ENCODE measurements around the gene GRAMD4. TPM values are rescaled to one million over a fixed set of nuclear protein-coding genes. Genes with fewer than 3 reads are reported as not detected.
"Not testable (repeated sequence)": the region's sequence is repeated elsewhere in the genome, so short reads cannot be mapped to it uniquely, and the experiment has no call there.

GRAMD4 gene
- total RNA-seq, 2 donors from 2014 or later = 178 to 213 TPM

DNA sequence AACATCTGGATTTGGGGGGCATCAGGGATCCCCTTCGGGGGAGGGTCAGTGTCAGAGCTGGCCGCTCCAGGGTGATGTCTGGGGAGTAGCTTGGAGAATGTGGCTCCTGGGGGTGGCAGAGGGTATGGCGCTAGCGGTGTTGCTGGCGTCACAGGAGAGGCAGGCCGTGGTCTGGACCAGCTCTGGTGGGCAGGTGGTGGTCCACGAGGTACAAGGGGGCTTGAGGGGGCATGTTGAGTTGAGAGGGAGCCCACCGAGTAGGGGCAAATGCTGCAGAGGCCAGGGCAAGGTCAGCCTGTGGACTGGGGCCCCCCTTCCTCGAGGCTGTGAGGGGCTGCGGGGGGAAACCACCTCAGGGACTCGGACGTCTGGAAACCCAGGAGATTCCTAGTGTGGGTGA, 8.6 kb downstream of the GRAMD4 start:
- intact Hi-C loops (cut with DNase I, micrococcal nuclease) = no loop called here
- ATAC-seq = no peak
- DNase-seq = no peak

DNA sequence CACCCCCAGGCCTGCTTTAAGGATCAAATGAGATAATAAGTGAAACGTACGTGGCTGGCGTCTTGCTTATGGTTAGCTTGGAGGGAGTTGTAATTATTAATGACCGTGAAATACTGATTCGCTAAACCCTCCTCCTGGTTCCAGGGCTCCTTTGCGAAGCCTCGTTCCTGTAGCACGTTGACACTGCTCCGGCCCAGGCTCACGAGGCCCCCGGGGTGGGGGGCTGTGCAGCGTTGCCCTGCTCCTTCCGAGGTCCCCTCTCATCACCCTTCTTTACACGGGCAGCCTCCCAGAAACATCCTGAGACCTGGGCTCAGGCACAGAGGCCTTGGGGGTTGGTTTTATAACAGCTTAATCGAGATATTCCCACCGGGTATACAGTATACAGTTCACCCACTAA, 9.1 kb downstream of the GRAMD4 start:
- intact Hi-C loops (cut with DNase I, micrococcal nuclease) = no loop called here

DNA sequence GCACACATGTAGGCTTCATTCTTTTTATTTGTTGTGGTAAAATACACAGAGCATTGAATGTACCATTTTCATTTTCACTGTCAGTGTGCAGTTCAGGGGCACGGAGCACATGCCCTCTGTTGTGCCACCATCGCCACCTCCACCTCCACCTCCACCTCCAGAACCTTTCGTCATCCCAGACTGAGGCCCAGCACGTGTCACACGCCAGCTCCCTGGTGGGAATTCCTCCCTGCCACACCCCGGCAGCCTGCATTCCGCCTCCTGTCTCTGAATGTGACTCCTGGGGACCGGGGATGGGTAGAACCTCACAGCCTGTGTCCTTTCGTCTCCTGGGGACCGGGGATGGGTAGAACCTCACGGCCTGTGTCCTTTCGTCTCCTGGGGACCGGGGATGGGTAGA, 10.9 kb downstream of the GRAMD4 start:
- DNase-seq (no peak), ATAC-seq (no peak)
- intact Hi-C loops (cut with DNase I, micrococcal nuclease) = no loop called here

More for the DNA sequence above, 9.1 kb downstream of the GRAMD4 start:
- no peak for DNase-seq
- ATAC-seq = no peak

DNA sequence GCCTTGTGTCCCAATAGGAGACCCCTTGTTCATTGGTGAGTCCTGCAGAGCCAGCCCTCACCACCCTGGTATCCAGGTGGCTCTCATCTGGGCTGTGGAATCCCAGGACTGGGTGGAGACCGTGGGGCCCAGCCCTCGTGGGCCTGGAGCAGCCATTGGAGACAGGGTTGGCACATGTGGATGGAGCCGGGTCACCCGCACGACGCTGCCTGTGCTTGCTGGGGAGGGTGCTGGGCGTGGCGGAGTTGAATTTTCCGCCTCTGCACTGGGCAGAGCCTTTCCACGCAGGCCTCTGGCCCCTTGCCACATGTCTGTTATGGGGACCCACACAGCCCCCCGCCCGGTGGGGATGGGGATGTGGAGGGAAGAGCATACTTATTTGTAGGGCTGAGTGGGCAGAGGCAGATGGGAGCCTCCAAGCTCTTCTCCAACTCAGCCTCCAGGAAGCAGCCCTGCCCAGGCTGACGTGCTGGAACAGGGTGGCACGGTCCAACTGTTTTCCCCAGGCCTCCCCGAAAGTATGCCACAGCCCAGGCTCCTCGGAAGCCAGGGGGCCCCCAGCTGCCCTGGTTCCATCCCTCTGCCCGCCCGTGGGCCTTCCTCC, 12.6 kb downstream of the GRAMD4 start:
- intact Hi-C loops (cut with DNase I, micrococcal nuclease) = no loop called here
- no peak for DNase-seq
- ATAC-seq = peak; percentile 20

DNA sequence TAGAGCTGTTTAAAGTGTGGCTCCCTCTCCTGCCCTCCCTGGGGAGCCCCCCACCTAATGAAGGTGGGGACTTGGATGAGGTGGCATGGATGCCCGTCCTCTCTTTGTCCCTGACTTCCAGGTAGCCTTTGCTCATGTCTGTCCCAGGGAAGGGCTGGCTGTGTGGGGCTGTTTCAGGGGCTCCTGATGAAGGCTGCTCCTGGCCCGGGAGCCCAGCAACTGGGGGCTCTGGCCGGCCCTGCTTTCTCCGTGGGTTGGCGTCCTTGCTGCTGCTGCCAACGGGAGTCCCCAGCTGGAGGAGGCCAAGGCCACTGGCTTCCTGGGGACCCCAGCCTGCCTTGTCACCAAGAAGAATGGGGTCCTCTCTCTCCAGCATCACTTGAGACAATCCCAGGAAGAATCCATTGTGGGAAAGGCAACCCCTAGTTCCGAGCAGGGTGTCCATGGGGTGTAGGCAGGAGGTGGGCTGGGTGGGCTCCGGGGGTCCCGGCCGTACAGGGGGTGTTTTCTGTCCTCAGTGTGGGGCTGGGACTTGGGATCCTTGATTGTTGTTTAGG, 13.2 kb downstream of the GRAMD4 start:
- DNase-seq (no peak), ATAC-seq (no peak)
- intact Hi-C loops (cut with DNase I, micrococcal nuclease) = no loop called here

DNA sequence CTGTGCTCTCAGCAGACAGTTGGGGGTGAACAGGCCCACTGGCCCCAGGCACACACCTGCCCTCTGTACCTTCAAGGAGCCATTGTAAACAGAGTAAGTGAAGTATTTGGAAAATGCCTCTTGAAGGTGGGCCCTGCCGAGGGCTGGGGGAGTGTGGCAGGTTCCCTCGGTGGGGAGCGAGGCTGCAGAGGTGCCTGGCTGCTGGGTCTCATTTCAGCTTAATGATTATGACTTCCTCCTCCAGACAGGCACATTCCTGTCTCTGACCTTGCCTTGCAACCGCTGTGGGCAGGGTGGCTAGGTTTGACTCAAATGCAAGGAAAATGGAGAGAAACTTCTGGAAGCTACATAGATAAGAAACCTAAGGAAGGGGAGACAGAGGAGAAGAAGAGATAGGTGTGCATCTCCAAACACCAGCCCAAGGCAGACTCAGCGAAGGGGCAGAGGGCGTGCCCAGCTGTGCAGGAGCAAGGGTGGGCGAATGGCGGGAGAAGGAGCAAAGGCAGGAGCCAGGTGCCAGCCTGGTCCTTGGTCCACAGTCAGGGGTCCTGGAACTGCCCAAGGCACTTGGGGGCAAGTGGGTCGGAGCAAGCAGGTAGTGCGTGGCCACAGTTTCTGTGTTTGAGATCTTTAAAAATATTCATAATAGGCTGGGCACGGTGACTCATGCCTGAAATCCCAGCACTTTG, 14.0 kb downstream of the GRAMD4 start:
- intact Hi-C loops (cut with DNase I, micrococcal nuclease) = no loop called here
- ATAC-seq (peak; percentile 70), DNase-seq (no peak)

DNA sequence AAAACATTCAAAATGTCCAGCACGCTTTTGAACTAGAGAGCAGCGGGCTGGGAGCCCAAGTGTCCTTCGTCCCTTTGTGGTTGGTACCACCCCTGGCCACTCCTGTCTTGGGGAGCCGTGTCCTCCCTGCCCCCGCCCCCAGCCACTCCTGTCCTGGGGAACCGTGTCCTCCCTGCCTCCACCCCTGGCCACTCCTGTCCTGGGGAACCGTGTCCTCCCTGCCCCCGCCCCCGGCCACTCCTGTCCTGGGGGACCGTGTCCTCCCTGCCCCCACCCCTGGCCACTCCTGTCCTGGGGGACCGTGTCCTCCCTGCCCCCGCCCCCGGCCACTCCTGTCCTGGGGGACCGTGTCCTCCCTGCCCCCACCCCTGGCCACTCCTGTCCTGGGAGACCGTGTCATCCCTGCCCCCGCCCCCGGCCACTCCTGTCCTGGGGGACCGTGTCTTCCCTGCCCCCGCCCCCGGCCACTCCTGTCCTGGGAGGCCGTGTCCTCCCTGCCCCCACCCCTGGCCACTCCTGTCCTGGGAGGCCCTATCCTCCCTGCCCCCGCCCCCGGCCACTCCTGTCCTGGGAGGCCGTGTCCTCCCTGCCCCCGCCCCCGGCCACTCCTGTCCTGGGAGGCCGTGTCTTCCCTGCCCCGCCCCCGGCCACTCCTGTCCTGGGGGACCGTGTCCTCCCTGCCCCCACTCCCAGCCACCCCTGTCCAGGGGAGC, 14.9 kb downstream of the GRAMD4 start:
- peak; percentile 65 for ATAC-seq
- peak; percentile 52 to 82 for DNase-seq
- intact Hi-C loops (cut with DNase I, micrococcal nuclease) = not testable (repeated sequence)

DNA sequence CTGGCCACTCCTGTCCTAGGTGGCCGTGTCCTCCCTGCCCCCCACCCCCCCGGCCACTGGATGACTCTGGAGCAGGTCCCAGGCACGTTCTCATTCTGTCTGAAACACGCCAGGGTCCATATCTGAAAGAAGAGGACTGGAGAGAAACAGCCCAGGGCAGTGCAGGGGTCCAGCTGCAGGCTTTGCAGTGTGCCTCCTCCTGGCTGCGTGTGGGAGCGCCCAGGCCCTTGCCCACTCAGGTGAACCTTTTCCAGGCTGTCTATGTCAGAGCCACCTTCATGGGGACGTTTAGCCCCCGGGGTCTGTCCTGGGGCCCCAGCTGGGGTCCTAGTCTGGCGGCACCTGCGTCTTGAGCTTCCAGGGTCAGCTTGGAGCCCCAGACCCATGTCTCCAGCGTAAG, 15.6 kb downstream of the GRAMD4 start:
- ATAC-seq (no peak), DNase-seq (no peak)
- intact Hi-C loops (cut with DNase I, micrococcal nuclease) = no loop called here

DNA sequence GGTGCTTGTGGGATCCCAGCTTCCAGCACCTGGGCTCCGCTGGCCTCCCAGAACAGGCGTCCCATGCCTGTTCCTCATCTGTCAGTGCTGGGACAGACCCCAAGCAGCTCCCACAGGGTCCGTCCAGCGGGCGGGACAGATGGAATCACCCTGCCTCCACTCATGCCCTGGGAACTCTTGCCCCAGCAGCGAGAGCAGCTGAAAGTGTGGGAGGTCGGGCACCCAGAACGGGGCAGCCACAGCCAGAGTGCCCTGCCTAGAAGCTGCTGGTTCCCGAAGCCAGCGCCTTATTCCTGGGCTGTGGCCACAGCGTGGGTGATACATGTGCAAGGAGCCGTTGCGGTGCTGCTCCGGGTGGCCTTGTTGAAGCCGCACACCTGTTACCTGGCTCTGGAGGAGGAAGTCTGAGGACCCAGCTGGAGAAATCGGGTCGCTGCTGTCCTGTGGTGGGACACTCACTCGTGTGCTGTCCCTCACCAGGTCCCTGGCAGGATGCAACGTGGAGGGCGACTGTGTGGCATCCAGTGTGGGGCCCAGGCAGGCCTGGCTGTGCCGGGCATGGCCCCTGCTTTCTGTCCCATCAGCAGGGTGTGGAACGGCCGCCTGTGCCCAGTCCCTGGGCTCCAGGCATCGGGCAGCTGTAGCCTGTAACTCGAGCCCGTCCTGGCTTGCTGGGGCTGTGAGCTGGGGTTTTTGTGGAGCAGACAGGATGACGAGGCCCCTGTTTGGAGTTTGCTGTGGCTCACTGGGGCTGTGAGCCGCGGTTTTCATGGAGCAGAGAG, 16.2 kb downstream of the GRAMD4 start:
- no peak for ATAC-seq
- no peak for DNase-seq
- intact Hi-C loops (cut with DNase I, micrococcal nuclease) = no loop called here

DNA sequence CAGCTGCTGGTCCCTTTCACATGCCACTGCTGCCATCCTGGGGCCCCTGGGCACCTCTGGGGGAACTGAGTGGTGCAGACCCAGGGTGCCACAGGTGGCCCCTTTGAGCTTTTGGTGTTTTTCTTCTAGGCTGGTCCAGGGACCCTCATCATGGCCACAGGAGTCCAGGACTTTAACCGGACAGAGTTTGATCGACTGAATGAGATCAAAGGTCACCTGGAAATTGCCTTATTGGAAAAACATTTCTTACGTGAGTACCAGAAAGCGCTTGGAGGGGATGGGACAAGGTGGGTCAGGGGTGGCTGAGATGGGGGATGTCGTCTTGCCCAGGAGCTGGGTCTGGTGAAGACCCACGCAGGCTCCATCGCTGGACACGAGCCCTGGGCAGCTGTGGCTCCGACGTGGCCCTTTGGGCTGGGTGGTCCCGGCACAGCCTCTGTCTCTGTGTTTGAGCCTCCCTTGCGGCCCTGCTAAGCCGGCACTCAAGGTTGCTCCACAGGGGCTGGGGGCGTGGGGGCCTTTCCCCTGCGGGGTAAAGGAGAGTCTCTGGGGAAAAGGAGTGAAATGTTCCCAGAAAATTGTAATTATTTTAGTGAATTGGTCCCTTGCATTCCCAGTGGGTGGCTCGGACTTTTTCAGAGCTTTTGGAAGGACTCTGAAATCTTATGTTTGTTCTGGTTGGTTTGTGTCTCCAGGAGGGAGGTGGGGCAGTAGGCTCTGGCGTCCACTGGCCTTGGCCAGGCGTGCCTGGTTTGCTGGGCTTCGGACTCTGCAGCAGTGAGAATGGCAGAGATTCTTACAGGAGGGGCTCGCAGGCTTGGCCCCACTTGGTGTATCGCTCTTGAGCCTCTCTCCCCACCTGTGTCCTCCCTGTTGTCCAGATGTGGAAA, 17.8 kb downstream of the GRAMD4 start:
- intact Hi-C loops (cut with DNase I, micrococcal nuclease) = no loop called here
- ATAC-seq (no peak), DNase-seq (no peak)

DNA sequence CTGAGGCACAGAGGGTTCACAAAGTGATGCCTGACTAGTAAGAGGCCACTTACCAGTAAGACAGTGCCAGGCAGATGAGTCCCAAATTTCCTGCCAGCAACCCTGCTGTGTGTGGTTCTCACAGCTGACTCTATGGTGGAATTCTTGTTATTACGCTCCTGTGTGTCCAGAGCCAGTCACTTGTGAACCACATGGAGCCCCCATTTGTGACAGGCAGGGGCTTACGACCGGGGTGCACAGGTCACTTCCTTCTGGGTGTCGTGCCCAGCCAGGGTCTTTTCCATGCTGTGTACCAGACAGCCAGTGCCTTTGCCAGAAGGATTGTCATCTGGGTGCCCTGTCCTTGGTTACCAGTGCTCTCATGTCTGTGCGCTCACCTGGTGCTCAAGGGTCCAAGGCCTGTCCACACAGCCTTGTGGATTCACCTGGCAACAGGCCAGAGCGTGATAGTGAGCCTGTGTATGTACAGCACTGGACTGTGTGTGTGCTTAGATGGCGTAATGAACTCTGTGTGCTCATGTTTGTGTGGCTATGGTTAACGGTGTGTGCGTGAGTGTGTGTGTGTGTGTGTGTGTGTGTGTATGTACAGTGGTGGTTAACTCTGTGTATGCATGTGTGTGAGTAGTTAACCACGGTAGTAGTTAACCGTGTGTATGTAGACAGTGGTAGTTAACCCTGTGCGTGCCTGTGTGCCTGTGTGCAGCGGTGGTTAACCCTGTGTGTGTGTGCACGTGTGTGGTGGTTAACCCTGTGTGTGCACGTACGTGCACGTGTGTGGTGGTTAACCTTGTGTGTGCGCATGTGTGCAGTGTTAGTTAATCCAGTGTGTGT, 18.6 kb downstream of the GRAMD4 start:
- ATAC-seq (peak; percentile 27), DNase-seq (no peak)
- intact Hi-C loops (cut with DNase I, micrococcal nuclease) = no loop called here

DNA sequence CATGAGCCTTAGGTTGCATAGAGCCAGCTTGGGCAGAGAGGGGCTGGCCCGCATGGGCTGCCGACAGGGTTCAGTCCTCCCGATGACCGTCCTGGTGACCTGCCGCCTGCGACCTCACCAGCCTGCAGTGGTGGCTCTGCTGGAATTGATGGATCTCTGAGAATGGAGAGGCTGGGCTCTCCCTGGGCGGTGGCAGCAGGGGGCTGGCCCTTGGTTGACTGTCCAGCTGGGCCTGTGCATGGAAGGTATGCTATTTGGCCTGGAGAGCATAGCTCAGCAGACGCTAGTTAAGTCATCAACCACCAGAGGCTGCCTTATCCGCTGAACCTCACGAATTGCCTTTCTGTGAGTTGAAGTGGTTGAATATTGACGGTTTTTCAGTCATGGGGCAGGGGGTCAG, 19.7 kb downstream of the GRAMD4 start:
- ATAC-seq (no peak), DNase-seq (no peak)
- intact Hi-C loops (cut with DNase I, micrococcal nuclease) = no loop called here

DNA sequence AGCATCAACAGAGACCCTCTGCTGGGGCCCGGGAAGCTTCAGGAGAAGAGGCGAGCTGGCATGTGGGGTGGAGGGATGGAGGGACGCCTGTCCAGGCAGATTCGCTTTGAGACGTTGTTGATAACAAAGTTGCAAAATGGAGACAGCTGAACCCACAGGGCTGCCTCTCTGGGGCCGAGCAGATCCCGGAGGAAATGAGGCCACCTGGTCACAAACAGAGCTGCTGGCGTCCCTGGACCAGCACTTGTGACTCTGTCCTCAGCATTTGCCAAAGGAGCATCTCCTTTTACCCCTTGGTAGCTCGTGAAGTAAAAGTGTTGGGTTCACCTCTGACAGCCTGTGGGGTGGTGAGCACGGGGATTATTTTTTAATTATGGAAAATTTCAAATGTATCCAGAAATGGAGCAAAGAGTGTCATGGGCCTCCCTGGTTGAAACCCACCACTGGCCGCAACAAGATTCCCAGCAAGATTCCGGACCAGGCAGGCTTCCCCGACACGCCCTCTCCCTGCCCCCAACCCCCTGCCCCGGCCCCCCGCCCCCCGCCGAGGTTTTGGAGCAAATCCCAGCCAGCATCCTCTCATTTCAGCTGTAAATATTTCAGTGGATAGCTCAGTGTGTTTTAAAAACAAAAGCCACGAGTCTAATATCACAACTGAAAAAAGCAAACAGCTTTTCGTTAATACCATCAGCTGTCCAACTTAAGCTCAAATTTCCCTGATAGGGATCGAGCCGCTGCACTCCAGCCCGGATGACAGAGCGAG, 20.3 kb downstream of the GRAMD4 start:
- ATAC-seq = no peak
- intact Hi-C loops (cut with DNase I, micrococcal nuclease) = no loop called here
- no peak for DNase-seq

DNA sequence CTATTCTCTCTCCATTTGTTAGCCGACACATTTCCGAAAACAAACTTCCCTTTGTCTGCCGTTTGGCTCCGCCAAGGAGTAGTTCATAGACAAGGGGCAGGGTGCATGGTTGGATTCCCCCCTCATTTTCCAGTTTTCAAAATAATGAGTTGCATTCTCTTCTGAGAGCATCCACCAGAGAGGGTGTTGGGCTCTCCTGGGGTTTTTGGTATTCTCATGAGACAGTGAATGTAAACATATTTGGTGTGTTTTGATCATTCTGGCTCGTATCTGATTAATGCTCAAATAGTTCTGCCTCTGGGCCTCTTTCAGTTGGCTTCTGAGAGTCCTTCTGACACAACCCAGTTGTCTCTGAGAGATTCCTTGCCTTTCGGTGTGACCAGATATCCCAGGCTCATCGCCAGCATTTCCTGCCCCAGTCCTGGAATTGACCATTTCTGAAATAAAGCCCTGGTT, 21.7 kb downstream of the GRAMD4 start:
- DNase-seq = no peak
- intact Hi-C loops (cut with DNase I, micrococcal nuclease) = no loop called here
- no peak for ATAC-seq

DNA sequence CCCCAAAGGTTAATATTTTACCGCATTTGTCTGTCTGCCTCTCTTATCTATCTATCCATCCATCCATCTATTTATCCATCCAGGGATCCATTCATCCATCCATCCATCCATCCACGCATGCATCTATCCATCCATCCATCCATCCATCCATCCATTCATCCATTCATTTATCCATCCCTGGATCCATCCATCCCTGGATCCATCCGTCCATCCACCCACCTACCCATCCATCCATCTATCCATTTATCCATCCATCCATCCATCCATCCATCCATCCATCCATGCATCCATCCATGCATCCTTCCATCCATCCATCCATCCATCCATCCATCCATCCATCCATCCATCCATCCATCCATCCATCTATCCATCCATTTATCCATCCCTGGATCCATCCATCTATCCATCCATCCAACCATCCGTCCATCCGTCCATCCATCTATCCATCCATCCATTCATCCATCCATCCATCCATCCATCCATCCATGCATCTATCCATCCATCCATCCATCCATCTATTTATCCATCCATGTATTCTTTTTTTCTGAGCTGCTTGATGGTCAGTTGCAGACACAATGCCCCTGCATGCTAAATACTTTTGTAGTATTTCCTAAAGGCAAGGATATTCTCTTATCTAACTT, 22.8 kb downstream of the GRAMD4 start:
- intact Hi-C loops (cut with DNase I, micrococcal nuclease); DNase-seq; ATAC-seq: not testable (repeated sequence)

DNA sequence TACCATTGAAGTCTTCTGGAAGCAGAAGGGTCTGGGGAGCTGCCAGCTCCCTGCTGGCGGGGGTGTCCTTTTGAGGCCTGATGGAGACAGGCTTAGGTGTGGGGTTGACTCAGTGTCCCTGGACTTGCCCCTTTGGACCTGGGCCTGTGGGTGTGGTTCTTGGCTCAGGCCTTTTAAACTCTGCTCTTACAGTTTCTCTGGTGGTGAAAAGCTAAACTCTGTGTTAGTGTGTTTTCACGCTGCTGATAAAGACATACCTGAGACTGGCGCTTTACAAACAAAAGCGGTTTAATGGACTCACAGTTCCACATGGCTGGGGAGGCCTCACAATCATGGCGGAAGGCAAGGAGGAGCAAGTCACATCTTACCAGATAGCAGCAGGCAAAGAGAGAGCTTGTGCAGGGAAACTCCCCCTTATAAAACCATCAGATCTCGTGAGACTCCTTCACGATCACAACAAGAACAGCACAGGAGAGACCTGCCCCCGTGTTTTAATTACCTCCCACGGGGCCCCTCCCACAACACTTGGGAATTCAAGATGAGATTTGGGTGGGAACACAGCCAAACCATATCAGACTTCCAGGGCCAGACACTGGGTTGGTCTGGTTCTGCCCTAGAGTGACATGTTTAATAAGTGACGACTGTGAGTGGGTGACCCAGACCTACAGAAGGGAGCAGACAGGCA, 26.5 kb downstream of the GRAMD4 start:
- intact Hi-C loops (cut with DNase I, micrococcal nuclease) = no loop called here
- DNase-seq = peak; percentile 68 to 71
- ATAC-seq = peak; percentile 86

Measured in left colon (tissue), 2 donors.